NCI-H82 (cell line): ENCODE results near the gene POMT2.
"Not testable (repeated sequence)": the region's sequence is repeated elsewhere in the genome, so short reads cannot be mapped to it uniquely, and the experiment has no call there.

Experiments used
- DNase-seq: peaks from one replicate; lab custom pipeline; 2025; lab: John Stamatoyannopoulos, UW

The POMT2 gene, protein sequence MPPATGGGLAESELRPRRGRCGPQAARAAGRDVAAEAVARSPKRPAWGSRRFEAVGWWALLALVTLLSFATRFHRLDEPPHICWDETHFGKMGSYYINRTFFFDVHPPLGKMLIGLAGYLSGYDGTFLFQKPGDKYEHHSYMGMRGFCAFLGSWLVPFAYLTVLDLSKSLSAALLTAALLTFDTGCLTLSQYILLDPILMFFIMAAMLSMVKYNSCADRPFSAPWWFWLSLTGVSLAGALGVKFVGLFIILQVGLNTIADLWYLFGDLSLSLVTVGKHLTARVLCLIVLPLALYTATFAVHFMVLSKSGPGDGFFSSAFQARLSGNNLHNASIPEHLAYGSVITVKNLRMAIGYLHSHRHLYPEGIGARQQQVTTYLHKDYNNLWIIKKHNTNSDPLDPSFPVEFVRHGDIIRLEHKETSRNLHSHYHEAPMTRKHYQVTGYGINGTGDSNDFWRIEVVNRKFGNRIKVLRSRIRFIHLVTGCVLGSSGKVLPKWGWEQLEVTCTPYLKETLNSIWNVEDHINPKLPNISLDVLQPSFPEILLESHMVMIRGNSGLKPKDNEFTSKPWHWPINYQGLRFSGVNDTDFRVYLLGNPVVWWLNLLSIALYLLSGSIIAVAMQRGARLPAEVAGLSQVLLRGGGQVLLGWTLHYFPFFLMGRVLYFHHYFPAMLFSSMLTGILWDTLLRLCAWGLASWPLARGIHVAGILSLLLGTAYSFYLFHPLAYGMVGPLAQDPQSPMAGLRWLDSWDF

DNA sequence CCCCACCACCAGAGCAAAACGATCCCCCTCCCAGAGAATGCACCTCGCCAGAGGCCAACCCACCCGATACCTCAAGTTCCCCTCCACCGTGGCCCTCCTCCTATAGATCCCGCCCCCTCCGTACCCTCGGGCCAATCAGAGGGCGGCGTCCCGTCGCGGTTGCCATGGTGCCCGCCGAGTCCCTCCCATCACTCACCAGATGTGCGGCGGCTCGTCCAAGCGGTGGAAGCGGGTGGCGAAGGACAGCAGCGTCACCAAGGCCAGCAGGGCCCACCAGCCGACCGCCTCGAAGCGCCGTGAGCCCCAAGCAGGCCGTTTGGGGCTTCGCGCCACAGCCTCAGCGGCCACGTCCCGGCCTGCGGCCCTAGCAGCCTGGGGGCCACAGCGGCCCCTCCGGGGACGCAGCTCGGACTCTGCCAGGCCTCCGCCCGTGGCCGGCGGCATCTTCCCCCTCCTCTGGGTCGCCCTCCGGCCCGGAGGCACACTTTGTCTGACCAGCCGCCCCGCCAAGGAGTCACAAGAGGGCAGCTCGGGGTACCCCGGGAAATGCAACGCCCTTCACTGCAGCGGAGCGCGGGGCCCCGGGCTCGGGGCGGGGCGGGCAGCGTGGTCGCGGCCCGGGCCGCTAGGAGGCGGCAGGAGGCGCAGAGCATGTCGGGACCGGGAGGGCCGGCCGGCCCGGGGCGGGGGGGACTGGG lies at the start of gene POMT2:
Gene POMT2, minus strand, starts transcription at position 646 of the 698 bp plus-strand sequence. Its CDS starts 202 bp downstream, at position 444.
- peak; percentile 95 for DNase-seq

DNA sequence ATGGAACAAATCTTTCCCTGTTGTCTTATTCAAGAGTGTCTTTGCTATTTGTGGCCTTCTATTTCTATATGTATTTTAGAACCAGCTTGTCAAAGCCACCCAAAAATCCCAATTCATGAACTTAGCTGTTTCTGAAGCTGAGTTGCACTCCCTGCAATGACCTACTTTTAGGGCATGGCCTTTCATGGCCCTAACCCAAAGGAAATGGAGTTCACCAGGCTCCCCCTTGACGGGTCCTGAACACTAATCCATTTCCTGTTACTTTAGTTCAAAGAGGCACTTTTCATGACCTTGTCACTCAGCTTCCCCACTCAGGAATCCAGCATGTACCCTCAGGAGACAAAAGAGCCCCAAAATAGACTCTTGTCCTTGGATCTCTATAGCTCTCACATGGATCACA lies 48.6 kb upstream of the POMT2 start:
- DNase-seq, result no peak

DNA sequence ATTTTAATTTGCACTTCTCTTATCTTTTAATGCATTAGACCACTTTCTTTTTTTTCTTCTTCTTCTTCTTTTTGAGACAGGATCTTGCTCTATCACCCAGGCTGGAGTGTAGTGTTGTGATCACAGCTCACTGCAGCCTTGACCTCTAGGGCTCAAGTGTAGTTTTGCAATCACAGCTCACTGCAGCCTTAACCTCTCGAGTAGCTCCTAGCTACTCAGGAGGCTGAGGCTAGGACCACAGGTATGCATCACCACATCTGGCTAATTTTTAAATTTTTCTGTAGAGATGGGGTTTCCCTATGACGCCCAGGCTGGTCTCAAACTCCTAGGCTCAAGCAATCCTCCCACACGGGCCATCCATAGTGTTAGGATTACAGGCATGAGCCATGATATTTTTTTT lies 43.5 kb upstream of the POMT2 start:
- no peak for DNase-seq

DNA sequence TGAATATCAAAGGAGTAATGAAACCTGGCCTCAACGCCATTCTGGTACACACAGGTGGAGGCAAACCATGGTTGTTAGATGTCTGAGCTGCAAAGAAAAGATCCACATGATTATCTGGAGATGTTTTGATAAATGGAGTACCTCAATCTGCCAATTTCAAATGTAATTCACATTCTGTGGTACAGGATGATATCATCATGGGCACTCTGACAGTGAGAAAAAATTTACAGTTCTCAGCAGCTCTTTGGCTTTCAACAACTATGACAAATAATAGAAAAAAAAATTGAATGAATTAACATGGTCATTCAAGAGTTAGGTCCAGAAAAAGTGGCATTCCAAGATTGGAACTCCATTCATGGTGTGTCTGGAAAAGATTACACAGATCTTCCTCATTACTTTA lies 38.9 kb upstream of the POMT2 start:
- DNase-seq, result no peak

DNA sequence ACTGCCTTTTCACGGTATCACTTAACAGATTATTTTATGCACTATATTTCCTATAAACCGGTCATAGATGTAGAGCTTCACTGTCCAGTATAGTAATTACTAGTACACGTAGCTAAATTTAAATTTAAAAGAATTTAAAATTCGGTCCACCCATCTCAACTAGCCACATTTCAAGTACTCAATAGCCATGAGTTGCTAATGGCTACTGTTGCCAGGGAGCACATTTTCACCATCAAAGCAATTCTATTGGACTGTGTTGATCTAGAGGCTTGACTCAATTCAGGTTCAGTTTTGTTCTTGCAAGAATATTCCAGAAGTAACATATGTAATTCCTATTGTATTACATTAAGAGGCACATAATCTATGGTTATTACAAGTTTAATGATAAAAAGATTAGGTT lies 36.2 kb upstream of the POMT2 start:
- DNase-seq, result no peak

DNA sequence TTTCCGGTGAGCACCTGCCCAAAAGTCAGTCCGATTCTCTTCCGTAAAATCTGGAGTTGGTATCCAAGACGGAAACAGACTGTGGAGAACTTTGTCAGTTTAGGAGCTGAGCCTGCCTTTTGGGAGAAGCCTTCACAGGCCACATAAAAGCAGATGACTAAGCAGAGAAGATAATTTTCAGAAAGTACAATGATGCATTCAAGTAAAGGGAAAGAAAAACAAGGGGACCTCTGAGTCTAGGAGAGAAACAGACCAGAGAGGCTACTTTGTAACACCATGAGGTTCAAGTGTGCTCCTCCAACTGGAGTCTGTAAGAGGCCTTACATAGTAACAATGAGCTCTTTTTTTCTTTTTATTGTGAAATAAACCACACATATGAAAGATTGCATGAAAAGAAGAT lies 35.1 kb upstream of the POMT2 start:
- DNase-seq, result no peak

DNA sequence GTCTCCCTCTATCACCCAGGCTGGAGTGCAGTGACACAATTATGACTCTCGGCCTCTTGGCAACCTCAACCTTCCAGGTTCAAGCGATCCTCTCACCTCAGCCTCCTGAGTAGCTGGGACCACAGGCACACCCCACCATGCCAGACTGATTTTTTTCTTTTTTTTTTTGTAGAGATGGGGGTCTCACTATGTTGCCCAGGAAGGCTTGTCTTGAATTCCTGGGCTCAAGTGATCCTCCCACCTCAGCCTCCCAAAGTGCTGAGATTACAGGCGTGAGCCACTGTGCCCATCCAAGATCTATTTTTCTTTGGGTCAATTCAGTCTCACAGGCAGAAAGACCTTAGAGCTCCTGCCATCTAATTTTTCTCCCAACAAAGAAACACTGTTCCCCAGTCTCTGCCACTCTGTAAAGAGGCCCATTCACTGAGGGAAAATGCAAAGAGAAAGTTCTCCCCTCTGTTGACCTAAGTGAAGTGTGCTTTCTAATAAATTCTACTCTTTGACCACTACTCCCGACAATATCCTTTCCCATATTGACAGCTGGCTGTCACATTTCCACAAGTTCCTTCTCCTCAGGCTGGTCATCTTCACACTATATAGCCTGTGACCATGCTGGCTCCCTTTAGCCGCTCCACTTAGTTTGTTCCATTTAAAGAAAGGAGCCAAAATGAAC lies 32.9 kb upstream of the POMT2 start:
- no peak for DNase-seq

DNA sequence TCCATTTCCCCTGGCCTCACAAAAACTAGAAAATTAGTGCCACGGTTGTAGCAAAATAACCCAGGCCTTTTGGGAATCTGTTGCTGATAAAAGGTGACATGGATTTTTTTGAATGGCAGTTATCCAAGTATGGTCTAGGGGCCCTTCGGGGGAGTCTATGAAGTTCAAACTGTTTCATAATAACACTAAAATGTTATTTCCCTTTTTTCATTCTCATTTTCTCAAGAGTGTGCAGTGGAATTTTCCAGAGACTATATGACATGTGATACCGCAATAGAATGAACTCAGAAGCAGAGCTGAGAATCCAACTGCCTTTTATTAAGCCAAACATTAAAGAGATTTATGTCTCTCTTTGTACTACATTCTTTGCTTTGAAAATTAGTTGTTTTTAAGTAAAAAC lies 27.1 kb upstream of the POMT2 start:
- DNase-seq, result no peak

DNA sequence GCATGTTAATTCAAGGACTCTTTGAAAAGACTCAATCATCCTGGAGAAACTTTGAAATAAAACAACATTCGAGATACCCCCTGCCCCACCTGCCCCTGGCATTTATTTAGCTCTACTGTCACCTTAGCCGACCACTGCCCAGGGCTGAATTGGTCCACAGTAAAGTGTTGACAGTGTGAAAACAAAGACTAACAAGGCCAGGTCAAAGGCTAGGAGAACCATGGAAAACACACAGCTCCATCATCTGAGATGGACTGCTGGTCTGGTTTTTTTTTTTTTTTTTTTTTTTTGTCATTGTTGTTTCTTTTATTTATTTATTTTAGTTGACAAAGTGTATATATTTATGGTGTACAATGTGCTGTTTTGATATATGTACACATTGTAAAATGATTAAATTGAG lies 25.8 kb upstream of the POMT2 start:
- no peak for DNase-seq

DNA sequence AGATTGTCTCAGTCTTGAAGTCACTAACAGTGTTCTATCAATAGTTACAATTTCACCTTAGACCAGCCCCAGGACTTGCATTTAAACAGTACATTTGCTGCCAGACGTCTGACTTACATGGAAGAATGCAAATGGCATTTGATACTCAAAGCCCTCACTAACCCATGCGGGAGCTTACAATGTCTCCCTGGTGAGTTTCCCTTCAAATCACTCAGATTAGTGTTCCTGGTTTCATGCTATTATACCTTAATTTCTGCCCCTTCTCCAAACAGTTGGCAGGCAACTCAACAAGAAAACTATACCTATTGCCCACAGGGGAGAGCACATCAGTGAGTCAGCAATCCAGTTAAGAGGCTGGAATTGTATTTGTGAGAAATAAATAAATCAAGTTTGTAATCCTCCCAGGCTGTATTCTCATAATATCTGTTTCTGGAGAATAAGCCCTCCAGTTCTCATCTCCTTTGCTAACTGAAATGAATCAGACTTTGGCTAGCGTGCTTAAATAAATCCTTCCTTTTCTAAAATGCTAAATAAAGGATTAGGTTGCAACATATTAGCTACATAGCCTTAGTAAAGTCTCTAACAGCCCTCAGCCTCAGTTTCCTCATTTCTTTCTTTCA lies 23.8 kb upstream of the POMT2 start:
- no peak for DNase-seq

DNA sequence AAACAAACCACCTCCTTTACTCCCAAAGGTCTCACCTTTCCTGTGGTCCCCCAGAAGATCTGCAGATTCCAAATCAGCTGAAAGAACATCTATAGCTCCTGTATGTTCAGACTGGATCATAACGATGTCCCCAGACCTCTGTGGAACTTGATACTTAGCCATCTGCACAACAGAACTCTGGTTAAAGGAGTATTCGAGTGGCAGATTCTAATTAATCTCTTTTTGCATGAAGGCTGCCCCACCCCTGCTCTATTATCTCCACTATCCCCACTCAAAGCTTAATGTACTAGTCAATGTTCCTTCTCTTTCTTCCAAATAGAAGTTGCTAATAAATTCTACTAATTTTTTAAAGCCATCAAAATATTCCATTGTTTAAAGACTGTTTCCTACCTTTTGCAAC lies 23.0 kb upstream of the POMT2 start:
- DNase-seq, result peak; percentile 39

DNA sequence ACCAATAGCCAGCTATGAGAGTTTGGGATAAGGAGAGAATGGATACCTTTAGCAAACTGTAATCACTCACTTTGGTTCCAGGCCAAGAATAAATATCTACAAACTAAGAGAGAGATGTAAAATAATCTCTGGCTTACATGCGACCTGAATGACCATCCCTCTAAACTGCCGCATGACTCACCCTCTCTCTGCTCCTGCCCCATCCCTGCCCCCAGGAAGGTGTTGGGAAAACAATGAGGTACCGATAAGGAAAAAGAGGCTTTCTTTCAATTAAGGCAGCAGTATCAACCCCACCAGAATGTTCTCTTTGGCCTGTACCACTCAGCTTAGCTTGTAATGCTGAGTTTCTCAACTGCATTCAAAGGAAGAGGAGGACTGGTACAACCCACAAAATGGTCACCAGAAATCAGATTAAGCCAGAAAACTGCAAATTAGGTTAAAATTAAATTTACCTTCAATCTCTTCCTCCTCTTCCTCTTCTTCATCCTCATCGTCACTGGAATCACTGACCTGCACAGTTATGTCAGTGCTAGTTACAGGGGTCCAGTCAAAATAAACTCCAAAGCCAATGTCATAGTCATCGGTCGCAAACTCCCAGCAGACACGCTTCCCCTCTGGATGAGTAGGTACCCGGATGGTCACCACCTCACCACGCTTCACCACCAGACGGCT lies 22.2 kb upstream of the POMT2 start:
- no peak for DNase-seq

DNA sequence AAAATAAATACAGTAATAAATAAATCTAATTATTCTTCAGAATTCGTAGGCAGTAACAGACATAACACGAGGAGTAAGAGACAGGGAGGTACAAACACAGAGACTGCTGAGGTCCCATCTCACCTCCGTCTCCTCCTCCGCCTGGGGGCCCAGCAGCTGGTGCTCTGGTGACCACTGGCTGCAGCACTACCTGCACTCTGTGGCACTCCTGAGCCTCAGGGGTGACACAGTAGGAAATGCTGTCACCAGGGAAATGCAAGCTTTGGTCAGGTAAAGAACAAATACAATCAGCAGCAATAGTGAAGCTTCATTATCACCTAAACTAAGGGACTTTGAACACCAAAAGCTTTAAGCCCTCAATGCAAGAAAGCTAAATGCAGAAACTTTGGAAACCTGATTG lies 19.7 kb upstream of the POMT2 start:
- no peak for DNase-seq

DNA sequence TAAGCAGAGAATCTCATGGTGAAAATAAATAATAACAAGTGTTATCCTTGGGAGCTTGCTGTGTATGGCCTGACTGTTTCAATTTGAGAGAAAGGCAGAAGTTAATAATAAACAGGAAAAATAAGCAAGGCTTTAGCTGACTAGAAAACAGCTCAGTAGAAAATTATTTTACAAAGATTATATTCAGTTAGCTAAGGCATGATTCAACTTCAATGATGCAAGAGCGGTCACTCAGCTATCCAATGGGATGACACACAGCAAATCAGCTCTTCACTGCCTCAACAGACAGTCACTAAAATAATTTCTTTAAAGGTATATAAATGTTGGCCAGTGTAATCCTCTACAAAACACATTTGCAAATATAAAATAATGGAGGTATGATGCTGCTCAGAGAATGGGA lies 18.7 kb upstream of the POMT2 start:
- DNase-seq, result no peak

DNA sequence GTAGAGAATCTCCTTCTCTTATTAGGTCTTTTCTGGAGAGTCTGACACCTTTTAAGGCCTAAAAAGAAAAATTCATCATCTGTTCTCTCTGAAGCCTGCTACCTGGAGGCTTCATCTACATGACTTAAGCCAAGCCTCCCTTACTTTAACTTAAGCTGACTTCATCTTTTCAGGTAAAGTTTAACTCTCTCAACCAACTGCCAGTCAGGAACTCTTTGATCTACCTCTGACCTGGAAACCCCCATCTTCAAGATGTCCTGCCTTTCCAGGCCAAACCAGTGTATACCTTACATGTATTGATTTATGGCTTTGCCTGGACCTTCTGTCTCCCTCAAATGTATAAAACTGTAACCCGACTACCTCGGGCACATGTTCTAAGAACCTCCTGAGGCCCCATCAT lies 17.6 kb upstream of the POMT2 start:
- no peak for DNase-seq

DNA sequence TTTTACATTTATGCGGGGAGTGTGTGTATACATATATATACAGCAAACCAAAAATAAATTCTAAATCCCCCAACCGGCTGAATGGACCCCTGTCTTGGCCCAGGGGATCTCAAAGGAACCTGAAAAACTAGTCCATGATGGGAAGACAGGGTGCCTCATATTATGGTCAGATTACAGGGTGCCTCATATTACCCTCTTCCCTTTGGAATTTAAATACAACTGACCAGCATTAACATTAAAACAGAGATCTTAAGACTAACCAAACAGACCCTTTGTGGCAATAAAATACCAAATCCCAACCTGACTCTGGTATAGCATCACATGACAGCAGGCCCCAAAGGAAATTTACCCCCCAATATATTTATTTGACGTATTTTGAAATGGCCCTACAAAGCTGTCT lies 17.2 kb upstream of the POMT2 start:
- no peak for DNase-seq

DNA sequence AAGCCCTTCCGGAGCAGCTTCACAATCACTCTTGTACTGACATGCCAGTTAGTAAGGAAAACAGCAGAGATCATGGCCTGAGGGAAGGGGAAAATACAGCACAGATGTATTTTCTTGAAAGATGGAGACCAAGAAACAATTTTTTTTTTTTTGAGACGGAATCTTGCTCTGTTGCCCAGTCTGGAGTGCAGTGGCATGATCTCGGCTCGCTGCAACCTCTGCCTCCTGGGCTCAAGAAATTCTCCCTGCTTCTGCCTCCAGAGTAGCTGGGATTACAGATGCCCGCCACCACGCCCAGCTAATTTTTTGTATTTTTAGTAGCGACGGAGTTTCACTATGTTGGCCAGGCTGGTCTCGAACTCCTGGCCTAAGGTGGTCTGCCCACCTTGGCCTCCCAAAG lies 16.6 kb upstream of the POMT2 start:
- DNase-seq, result not testable (repeated sequence)

DNA sequence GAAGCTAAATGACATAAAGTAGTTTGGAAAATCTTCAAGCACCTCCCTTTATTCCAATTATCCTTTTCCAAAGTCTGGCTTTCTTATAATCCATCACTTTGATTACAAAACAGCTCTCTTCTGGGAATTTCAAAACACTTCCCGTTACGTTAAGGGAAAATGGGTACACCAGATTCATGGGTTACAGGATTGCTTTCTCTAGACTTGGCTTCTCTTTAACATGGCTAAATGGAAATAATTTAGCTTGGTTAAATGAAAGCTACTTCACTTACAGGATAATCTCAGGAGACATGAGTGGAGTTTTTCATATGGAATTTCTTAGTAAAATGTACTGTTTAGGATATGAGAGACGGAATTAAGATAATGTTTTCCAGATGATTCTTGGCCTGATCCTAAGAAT lies 14.9 kb upstream of the POMT2 start:
- DNase-seq, result no peak

DNA sequence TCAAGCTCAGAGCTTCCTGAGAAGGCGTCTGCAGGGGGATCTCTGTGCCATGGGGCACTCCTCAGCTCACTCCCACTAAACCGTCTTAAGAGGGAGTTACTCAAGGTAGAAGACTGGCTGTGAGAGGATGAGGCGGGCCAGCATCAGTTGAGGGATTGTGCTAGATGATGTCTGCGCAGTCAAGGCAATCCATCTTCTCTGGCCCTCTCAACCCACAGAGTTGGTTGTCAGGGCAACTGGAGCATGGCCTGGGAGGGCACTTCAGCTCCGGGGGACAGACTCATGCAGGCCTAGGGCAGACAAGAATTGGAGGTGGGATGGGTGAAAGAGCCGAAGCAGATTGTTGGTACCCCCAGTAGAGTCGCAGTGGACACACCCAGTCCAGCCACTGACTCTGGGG lies 9.2 kb upstream of the POMT2 start:
- DNase-seq, result no peak

DNA sequence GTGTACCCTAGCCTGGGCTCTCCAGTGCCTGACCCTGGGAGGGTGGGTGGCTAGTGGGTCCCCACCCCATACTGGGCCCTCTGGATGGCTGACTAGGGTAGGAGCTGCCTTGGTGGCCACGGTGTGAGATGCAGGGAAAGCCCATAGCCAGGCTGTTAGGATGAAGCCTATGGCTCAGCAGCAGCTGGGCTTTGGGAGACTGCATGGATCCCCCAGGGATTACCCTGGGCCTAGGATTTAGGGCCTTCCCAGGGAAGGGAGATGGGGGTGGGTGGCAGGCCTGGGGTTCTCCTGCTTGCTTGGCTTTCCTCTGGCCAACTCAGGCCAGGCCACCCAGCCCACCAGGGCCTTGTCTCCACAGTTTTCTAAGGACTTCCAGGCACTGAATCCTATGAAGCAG lies 6.4 kb upstream of the POMT2 start:
- DNase-seq, result peak; percentile 84

DNA sequence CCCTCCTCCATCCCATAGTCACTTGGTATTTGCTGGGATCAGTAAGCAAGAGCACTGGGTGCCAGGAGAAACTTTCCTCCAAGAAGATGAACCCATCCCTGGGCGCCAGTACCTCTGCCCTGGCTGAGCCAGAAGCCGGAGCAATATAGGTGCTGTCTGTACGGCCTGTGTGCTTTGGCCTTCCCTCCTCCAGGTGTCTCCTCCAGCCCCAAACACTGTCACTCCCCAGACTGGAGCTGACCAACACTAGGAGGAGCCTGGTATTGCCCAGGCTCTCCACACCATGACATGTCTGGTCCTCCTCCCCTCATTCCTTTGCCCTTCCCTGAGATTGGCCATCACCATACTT lies 5.0 kb upstream of the POMT2 start:
- no peak for DNase-seq
